B cell (primary cell): ENCODE data around the gene RRN3. TPM values are rescaled to one million over a fixed set of nuclear protein-coding genes. Genes with fewer than 3 reads are reported as not detected.

Experiments used
- ATAC-seq: fragments of 200-7000 bp; cut with Tn5 transposase; one replicate; pipeline ENCODE4 v1.10.0; 2021; ENCODE audit warnings: low read depth, mild to moderate bottlenecking, moderate number of reproducible peaks, moderate library complexity
- CTCF ChIA-PET: fragments of 350-600 bp; sonication (Branson Sonifier 250); formaldehyde crosslinking; loops from one replicate; lab custom pipeline; 2021; ENCODE audit warnings: antibody characterized with exemption, inconsistent platforms; lab: Charles Lee
- POLR2A ChIA-PET: fragments of 350-600 bp; sonication (Branson Sonifier 250); formaldehyde crosslinking; loops from one replicate; lab custom pipeline; 2021; ENCODE audit warnings: antibody characterized with exemption; lab: Charles Lee
- DNase-seq: peaks from one replicate; pipeline ENCODE4 v3.0.0; 2013
- H2AFZ ChIP-seq: 2 replicates; pipeline ENCODE4 v1.6.1; 2012; ENCODE audit warnings: mild to moderate bottlenecking, low read depth, low read length; ENCODE audit not compliant: insufficient read depth, poor library complexity, severe bottlenecking
- H3K27ac ChIP-seq, 2 donors: 1 replicate in 1 of 2; 2 replicates in 1 of 2; pipeline ENCODE4 v1.5.1; 2012 to 2013; ENCODE audit warnings: low read length in 2 of 2, mild to moderate bottlenecking in 2 of 2, moderate library complexity in 1 of 2
- H3K27me3 ChIP-seq, 4 experiments: fragments of 200-600 bp in 1 of 4; sonication (generic) in 1 of 4; replicated peaks in 1 of 4; 1 replicate in 2 of 4; 2 replicates in 2 of 4; pipeline versions ENCODE4 v1.6.1 to v1.7.0; 2013 to 2016; ENCODE audit warnings: low read length in 3 of 4, mild to moderate bottlenecking in 2 of 4, mixed read lengths in 1 of 4, moderate library complexity in 1 of 4; ENCODE audit not compliant: insufficient read depth in 4 of 4, control insufficient read depth in 3 of 4; ENCODE audit errors: control extremely low read depth in 1 of 4
- H3K36me3 ChIP-seq, 2 experiments: replicated peaks in 1 of 2; 1 replicate in 1 of 2; 2 replicates in 1 of 2; pipeline versions ENCODE4 v1.6.1 to v1.7.1; 2013; ENCODE audit warnings: low read length in 1 of 2; ENCODE audit not compliant: insufficient read depth in 2 of 2, control insufficient read depth in 1 of 2; ENCODE audit errors: control extremely low read depth in 1 of 2, extremely low read depth in 1 of 2
- H3K4me1 ChIP-seq, 2 donors: fragments of 200-600 bp in 1 of 2; sonication (generic) in 1 of 2; 1 replicate in 1 of 2; 2 replicates in 1 of 2; pipeline versions ENCODE4 v1.5.1 to v1.6.1; 2013 to 2017; ENCODE audit warnings: low read length in 2 of 2; ENCODE audit not compliant: control insufficient read depth in 2 of 2, insufficient read depth in 2 of 2
- H3K4me2 ChIP-seq: replicated peaks from 2 replicates; pipeline ENCODE3; 2012; ENCODE audit warnings: mild to moderate bottlenecking, low read depth, low read length; ENCODE audit not compliant: poor library complexity, severe bottlenecking
- H3K4me3 ChIP-seq, 5 experiments: fragments of 200-600 bp in 1 of 5; sonication (generic) in 1 of 5; 1 replicate in 3 of 5; 2 replicates in 2 of 5; pipeline versions ENCODE4 v1.5.1 to v1.7.0; 2011 to 2016; ENCODE audit warnings: low read length in 4 of 5, mild to moderate bottlenecking in 4 of 5, low read depth in 2 of 5, control low read depth in 1 of 5, moderate library complexity in 1 of 5; ENCODE audit not compliant: insufficient read depth in 1 of 5; ENCODE audit errors: control extremely low read depth in 1 of 5, extremely low read depth in 1 of 5
- H3K79me2 ChIP-seq: fragments of 200-600 bp; sonication (generic); one replicate; pipeline ENCODE4 v1.6.0; 2016; ENCODE audit warnings: low read length; ENCODE audit not compliant: control insufficient read depth, insufficient read depth
- H3K9ac ChIP-seq: fragments of 200-600 bp; sonication (generic); 2 replicates; pipeline ENCODE4 v1.6.1; 2017; ENCODE audit warnings: mild to moderate bottlenecking, low read length, moderate library complexity
- H3K9me3 ChIP-seq, 3 donors: one replicate each; pipeline versions ENCODE4 v1.6.1 to v1.7.1; 2013; ENCODE audit warnings: low read length in 2 of 3; ENCODE audit not compliant: control insufficient read depth in 2 of 3, insufficient read depth in 1 of 3; ENCODE audit errors: control extremely low read depth in 1 of 3
- H4K20me1 ChIP-seq: 2 replicates; pipeline ENCODE4 v1.6.0; 2012; ENCODE audit warnings: mild to moderate bottlenecking, low read length; ENCODE audit not compliant: insufficient read depth, control insufficient read depth, poor library complexity, severe bottlenecking
- H3K27ac Mint-ChIP-seq: one replicate; pipeline ENCODE4 v1.8.0; 2021; ENCODE audit warnings: mixed read lengths
- H3K27me3 Mint-ChIP-seq: one replicate; pipeline ENCODE4 v1.8.0; 2021; ENCODE audit warnings: mixed read lengths
- H3K4me1 Mint-ChIP-seq: one replicate; pipeline ENCODE4 v1.8.0; 2021; ENCODE audit warnings: mixed read lengths
- H3K4me3 Mint-ChIP-seq: one replicate; pipeline ENCODE4 v1.8.0; 2021; ENCODE audit warnings: mixed read lengths
- H3K9me3 Mint-ChIP-seq: one replicate; pipeline ENCODE4 v1.8.0; 2022; ENCODE audit warnings: mixed read lengths; ENCODE audit not compliant: insufficient read depth
- CTCF ChIP-seq: fragments of 200-600 bp; IDR thresholded peaks from one replicate; pipeline ENCODE4 v1.8.0; 2022; ENCODE audit warnings: antibody characterized with exemption, mild to moderate bottlenecking
- EZH2 ChIP-seq: IDR thresholded peaks from 2 replicates; pipeline ENCODE4 v1.6.1; 2012; ENCODE audit warnings: borderline replicate concordance, low read depth, mild to moderate bottlenecking, moderate library complexity, low read length; ENCODE audit not compliant: insufficient read depth, poor library complexity, severe bottlenecking
- WGBS: methylation state at CpG from one replicate; pipeline ENCODE4 v1.1.5; 2013; ENCODE audit warnings: missing lambda C conversion rate; ENCODE audit not compliant: insufficient coverage; 5-methylcytosine and 5-hydroxymethylcytosine counted together
- intact Hi-C: fragments of 100-400 bp; cut with micrococcal nuclease; formaldehyde crosslinking; loops from one replicate; pipeline ENCODE4 v1.10.0; 2022
- polyA plus RNA-seq: library from polyadenylated mRNA; depleted of rRNA; stranded (reverse); fragments of >200 nt; gene quantifications from 2 replicates; pipeline ENCODE4 v1.2.3, GENCODE V29; 2012
- total RNA-seq, 2 donors: library from RNA; stranded (reverse); fragments of 120-200 nt in 1 of 2; gene quantifications; 1 replicate in 1 of 2; 2 replicates in 1 of 2; pipeline versions ENCODE4 v1.2.3 to v1.2.4, GENCODE V29; 2013 to 2022

Gene RRN3
- total and polyA plus RNA-seq, 2 donors (not counting 1 experiment from before 2014, with no cell fraction given), result 11.7 to 34.6 TPM

DNA sequence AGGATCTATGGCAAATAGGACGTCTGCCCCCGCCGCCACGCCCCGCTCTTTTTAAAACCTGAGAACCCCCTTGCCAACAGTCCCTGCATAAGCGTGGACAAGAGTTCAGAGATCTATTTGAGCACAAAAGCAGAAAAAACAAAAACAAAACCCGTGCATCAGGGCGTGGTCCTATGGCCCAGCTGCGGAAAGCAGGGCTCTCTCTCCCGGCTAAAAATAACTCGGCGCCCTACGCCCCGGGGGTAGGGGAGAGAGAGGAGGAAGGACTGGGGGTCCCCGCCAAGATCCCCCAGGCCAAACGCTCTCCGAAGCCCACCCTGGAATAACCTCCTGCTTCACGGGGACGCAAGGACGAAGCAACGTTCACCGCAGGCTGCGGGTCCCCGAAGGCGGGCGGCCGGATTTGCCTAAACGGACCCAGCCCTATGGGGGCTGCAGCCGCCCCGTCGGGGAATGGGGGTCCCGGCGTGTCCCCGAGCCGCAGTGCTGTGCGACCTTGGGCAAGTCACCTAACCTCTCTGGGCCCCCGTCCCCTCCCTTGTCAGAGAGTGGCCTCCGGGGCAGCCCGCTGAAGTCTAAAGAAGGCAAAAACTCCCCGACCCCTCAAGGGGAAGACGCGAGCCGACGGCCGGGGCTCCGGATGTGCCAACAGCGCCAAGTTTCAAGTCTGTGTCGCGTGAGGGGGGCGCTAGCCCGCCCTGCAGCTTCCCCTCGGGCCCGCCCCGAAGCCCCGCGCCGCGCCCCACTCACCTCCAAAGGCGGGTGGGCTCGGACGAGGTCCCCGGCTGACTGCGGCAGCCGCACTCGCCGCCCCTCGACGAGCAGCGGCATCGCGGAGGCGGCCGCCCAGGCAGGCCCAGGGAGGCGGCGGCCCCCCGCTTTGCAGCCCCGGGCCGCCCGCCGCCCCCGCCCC is 38.7 kb downstream of the RRN3 start:
- Histone ChIP-seq H3K79me2 (peaks cover 28% of the 10 kb centered on the region), H3K27ac (peak overlapping the region; percentile 67 to 71), H3K4me1 (peaks cover 13 to 20% of the 10 kb centered on the region in 2 donors), H3K4me2 (peak overlapping the region; percentile 86), H3K36me3 (peaks cover 3 to 6% of the 10 kb centered on the region in 2 experiments), H2AFZ (peak overlapping the region; percentile 78), H3K4me3 (peak overlapping the region; percentile 48 to 97 (median 81)), H3K27me3 (no peaks in the 10 kb centered on the region), H4K20me1 (no peaks in the 10 kb centered on the region), H3K9ac (peak overlapping the region; percentile 82), H3K9me3 (no peaks in the 10 kb centered on the region)
- Mint-ChIP-seq H3K4me1 (peaks cover 19% of the 10 kb centered on the region), H3K27ac (peak overlapping the region; percentile 81), H3K27me3 (no peaks in the 10 kb centered on the region), H3K9me3 (no peaks in the 10 kb centered on the region), H3K4me3 (peak overlapping the region; percentile 86)
- intact Hi-C loops, result loop anchor here (2.0 kb wide), 1 partner anchor 423 kb away; the partner anchor contains the start of gene BFAR
- TF ChIP-seq CTCF (peak; percentile 46), EZH2 (no peak)
- CTCF ChIA-PET, result no interaction called here
- POLR2A ChIA-PET, result no interaction called here
- DNase-seq, result peak; percentile 91
- 5% methylated on average over 79 of the region's 81 CpGs for WGBS
- ATAC-seq, result peak; percentile 70
